ENCODE measurements around the gene USH1C.

USH1C gene

DNA sequence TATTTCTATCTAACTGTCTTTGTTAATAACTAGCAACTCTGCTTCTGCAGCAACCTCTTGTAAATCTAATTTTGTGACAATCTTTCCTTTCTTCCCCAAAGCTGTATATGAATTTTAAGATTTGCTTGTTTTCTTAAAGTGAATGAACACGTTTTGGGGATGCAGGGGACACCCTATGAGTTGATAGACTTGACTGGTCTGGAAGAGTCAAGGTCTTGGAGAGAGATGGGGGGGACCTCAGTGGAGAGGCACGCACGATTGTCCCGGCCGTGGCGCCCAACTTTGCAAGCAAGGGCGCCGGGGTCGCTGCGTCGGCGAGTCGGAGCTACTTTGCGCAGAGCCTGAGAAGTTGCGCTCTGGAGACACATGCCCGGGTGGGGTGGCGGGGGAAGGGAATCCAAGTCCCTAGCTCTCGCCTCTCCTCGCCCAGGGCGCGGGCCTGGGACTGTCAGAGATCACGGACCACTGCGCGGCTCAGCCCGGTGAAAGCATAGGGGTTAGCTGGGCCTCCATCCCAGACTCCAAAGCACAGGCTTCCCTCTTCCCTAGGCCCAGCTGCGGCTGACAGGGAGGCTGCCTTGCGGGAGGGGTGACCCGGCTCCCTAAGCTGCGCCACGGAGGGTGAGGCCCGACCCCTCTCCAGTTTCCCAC lies 68.4 kb downstream of the USH1C start:
- H3K9ac ChIP-seq, result no peak overlapping the region
- no peaks in the 10 kb centered on the region for H3K27me3 ChIP-seq (ENCODE audit: insufficient read depth, low read depth)
- H2AFZ ChIP-seq (ENCODE audit: low read depth), result no peak overlapping the region
- no peak overlapping the region for H3K4me2 ChIP-seq
- TF ChIP-seq, protein P1, sequence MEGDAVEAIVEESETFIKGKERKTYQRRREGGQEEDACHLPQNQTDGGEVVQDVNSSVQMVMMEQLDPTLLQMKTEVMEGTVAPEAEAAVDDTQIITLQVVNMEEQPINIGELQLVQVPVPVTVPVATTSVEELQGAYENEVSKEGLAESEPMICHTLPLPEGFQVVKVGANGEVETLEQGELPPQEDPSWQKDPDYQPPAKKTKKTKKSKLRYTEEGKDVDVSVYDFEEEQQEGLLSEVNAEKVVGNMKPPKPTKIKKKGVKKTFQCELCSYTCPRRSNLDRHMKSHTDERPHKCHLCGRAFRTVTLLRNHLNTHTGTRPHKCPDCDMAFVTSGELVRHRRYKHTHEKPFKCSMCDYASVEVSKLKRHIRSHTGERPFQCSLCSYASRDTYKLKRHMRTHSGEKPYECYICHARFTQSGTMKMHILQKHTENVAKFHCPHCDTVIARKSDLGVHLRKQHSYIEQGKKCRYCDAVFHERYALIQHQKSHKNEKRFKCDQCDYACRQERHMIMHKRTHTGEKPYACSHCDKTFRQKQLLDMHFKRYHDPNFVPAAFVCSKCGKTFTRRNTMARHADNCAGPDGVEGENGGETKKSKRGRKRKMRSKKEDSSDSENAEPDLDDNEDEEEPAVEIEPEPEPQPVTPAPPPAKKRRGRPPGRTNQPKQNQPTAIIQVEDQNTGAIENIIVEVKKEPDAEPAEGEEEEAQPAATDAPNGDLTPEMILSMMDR (conservative IDR thresholded peaks at IDR 0.05; ENCODE audit: low read depth, low read length), result no peak
- H3K4me1 ChIP-seq (ENCODE audit: low read depth, poor library complexity, severe bottlenecking), result no peaks in the 10 kb centered on the region
- H3K36me3 ChIP-seq (ENCODE audit: insufficient read depth), result no peaks in the 10 kb centered on the region
- no peaks in the 10 kb centered on the region for H3K79me2 ChIP-seq (ENCODE audit: insufficient read depth, low read depth)
- no peak overlapping the region for H3K27ac ChIP-seq
- H3K4me3 ChIP-seq (IDR thresholded peaks at IDR 0.05; ENCODE audit: insufficient read depth, low read depth, low read length), result no peak overlapping the region
- H4K20me1 ChIP-seq (ENCODE audit: insufficient read depth), result no peaks in the 10 kb centered on the region

DNA sequence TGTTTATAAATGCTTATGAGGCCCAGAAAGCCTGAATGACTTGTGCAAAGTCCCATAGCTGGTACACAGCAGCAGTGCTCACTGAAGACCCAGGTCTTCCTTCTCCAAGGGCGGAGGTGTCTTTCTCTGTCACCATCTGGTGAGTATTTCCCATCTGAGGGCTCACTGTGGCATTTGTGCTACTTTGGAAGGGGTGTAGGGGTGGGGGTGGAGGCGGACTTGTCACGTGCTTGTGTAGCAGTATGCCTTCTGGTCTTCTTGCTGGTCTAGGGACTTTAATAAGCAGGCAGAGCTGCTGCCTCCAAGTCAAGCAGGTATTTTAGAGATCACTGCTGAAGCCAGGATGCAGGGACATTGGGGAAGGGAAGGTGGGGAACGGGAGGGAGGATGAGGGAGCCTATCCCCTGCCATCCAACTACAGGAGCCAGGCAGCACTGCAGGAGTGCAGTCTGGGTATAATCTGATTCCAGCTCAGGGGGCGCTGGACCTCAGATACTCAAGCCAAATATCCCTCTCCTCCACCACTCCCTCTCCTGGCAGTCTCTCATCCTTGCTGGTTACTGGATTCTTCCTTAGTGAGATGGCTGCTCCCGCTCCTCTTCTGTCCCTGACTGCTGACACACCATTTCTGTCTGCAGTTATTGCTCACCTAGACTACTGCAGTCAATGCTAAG lies 71.0 kb downstream of the USH1C start:
- Histone ChIP-seq H2AFZ (ENCODE audit: low read depth) (no peak overlapping the region), H3K27ac (no peak overlapping the region), H3K36me3 (ENCODE audit: insufficient read depth) (no peaks in the 10 kb centered on the region), H4K20me1 (ENCODE audit: insufficient read depth) (no peaks in the 10 kb centered on the region), H3K4me3 (IDR thresholded peaks at IDR 0.05; ENCODE audit: insufficient read depth, low read depth, low read length) (no peak overlapping the region), H3K27me3 (ENCODE audit: insufficient read depth, low read depth) (no peaks in the 10 kb centered on the region), H3K9ac (no peak overlapping the region), H3K4me1 (ENCODE audit: low read depth, poor library complexity, severe bottlenecking) (no peaks in the 10 kb centered on the region), H3K4me2 (no peak overlapping the region), H3K79me2 (ENCODE audit: insufficient read depth, low read depth) (no peaks in the 10 kb centered on the region)
- TF ChIP-seq, protein P1 (conservative IDR thresholded peaks at IDR 0.05; ENCODE audit: low read depth, low read length), result no peak

DNA sequence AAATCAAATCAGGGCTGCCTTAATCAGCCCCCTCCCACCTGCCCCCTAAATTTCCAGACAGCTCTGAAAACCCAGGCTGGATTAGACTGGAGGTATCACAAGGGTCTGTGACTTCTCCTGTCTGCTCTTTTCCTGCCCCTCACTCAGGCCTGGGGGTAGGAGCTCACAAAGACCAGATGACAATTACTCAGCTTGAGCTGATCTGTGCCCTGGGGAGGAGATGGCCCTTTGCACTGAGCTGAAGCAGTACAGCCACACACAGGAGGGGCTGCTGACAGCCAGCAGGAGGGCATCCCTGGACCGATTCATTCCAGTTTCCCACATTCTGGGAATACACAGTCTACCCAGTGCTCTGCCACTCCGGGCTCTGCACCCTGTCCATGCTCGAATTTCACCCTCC lies 71.7 kb downstream of the USH1C start:
- no peaks in the 10 kb centered on the region for H3K79me2 ChIP-seq (ENCODE audit: insufficient read depth, low read depth)
- no peaks in the 10 kb centered on the region for H3K4me1 ChIP-seq (ENCODE audit: low read depth, poor library complexity, severe bottlenecking)
- H4K20me1 ChIP-seq (ENCODE audit: insufficient read depth), result no peaks in the 10 kb centered on the region
- no peaks in the 10 kb centered on the region for H3K36me3 ChIP-seq (ENCODE audit: insufficient read depth)
- no peak overlapping the region for H3K4me3 ChIP-seq (IDR thresholded peaks at IDR 0.05; ENCODE audit: insufficient read depth, low read depth, low read length)
- H3K4me2 ChIP-seq, result no peak overlapping the region
- TF ChIP-seq, protein P1 (conservative IDR thresholded peaks at IDR 0.05; ENCODE audit: low read depth, low read length), result no peak
- H3K27ac ChIP-seq, result no peak overlapping the region
- H2AFZ ChIP-seq (ENCODE audit: low read depth), result no peak overlapping the region
- no peaks in the 10 kb centered on the region for H3K27me3 ChIP-seq (ENCODE audit: insufficient read depth, low read depth)
- no peak overlapping the region for H3K9ac ChIP-seq

DNA sequence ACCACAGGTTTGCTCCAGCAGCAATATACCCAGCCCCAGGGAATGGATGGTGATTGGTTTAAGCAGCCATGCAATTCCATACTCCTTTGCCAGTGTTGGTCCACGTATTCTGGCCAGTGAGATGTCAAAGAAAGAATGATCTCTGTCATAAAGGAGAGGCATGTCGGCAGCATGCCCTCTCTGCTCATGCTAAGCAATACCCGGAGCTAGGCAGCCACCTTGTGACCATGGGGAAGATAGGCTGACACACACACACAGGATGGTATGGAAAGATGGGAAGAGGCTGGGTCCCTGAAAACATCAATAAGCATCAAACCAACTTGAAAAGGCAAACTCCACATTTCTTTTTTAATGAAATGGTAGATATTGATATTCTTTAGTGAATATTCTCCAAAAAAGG lies 72.7 kb downstream of the USH1C start:
- Histone ChIP-seq H3K9ac (no peak overlapping the region), H3K36me3 (ENCODE audit: insufficient read depth) (no peaks in the 10 kb centered on the region), H3K27me3 (ENCODE audit: insufficient read depth, low read depth) (no peaks in the 10 kb centered on the region), H3K4me2 (no peak overlapping the region), H2AFZ (ENCODE audit: low read depth) (no peak overlapping the region), H3K27ac (no peak overlapping the region), H3K79me2 (ENCODE audit: insufficient read depth, low read depth) (no peaks in the 10 kb centered on the region), H4K20me1 (ENCODE audit: insufficient read depth) (no peaks in the 10 kb centered on the region), H3K4me3 (IDR thresholded peaks at IDR 0.05; ENCODE audit: insufficient read depth, low read depth, low read length) (no peak overlapping the region), H3K4me1 (ENCODE audit: low read depth, poor library complexity, severe bottlenecking) (no peaks in the 10 kb centered on the region)
- TF ChIP-seq, protein P1 (conservative IDR thresholded peaks at IDR 0.05; ENCODE audit: low read depth, low read length), result no peak

Measured in KMS-11 (cell line).